ENCODE measurements around the gene SEMA6B.

The SEMA6B gene

DNA sequence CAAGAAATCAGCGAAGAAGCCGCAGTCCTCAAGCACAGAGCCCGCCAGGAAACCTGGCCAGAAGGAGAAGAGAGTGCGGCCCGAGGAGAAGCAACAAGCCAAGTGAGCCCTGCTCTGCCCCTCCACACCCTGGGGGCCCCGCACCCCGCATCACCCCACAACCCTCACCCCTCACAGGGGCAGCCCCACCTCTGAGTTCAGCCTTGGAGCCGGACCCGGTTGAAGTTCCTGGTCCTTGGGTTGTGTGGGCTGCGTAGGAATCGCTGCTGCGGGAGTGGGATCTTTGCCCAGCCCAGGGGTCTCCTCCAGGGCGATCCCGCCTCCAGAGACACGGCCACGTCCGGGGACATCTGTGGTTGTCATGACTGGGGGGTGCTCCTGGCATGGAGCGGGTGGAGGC lies 63.2 kb downstream of the SEMA6B start:
- DNase-seq = no peak

GRCh38 chr19:4495471-4495870 lies 64.0 kb downstream of the SEMA6B start:
- DNase-seq = peak in 1 of 58 donors; percentile 17

GRCh38 chr19:4494691-4495064 lies 64.8 kb downstream of the SEMA6B start:
- DNase-seq = no peak

GRCh38 chr19:4493929-4494690 lies 65.4 kb downstream of the SEMA6B start:
- no peak for DNase-seq

DNA sequence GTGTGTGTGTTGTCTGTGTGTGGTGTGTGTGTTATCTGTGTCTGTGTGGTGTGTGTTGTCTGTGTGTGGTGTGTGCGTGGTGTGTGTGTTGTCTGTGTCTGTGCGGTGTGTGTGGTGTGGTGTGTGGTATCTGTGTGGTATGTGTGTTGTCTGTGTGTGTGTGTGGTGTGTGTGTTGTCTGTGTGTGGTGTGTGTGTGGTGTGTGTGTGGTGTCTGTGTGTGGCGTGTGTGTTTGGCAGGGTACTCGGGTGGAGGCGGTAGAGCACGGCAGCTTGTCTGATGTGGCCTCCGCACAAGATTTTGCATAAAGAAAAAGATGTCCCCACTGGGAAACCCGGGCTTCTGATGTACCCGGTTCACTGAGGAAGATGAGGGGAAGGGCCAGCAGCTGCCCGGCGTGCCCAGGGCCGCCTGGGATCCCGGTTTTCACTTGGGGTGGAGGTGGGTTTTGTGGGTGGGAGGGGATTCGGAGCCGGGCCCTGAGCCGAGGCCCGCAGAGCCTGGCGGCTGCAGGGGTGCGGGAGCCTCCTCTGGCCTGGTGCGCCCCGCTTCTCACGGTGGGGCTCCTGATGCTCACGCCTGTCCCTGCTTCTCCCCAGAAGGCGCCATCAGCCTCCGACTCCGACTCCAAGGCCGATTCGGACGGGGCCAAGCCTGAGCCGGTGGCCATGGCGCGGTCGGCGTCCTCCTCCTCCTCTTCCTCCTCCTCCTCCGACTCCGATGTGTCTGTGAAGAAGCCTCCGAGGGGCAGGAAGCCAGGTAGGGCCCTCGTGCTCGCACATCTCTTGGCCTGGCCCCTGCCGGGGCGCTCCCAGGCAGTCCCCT lies 66.2 kb downstream of the SEMA6B start:
- peak in 13 of 58 donors; percentile 7 to 46 (median 17) for DNase-seq

Measured in anterior cingulate cortex (tissue), 58 donors.